B cell (primary cell): ENCODE results near the gene CHST9.

Experiments used
- CTCF ChIP-seq: fragments of 200-600 bp; IDR thresholded peaks from one replicate; pipeline ENCODE4 v1.8.0; 2022; ENCODE audit warnings: antibody characterized with exemption, mild to moderate bottlenecking
- EZH2 ChIP-seq: IDR thresholded peaks from 2 replicates; pipeline ENCODE4 v1.6.1; 2012; ENCODE audit warnings: borderline replicate concordance, low read depth, mild to moderate bottlenecking, moderate library complexity, low read length; ENCODE audit not compliant: insufficient read depth, poor library complexity, severe bottlenecking

GRCh38 chr18:26863921-26864497, 321.1 kb downstream of the CHST9 start:
- TF ChIP-seq CTCF (no peak), EZH2 (no peak)
